ENCODE data around the gene PSEN1.

Gene PSEN1

GRCh38 chr14:73136387-73137225 is at the start of gene PSEN1:
PSEN1 (plus strand) TSS chr14:73136507; CDS start chr14:73148020, 11,513 bp downstream.
- DNase-seq (ENCODE audit: low read depth in 2 of 2) = peak; percentile 99 to 100

- DNase-seq (ENCODE audit: low read depth in 2 of 2) = no peak
Measured at GRCh38 chr14:73091044-73091443, 45.3 kb upstream of the PSEN1 start.

- no peak for DNase-seq (ENCODE audit: low read depth in 2 of 2)
Measured at GRCh38 chr14:73097421-73097820, 38.9 kb upstream of the PSEN1 start.

- DNase-seq (ENCODE audit: low read depth in 2 of 2) = no peak
Measured at GRCh38 chr14:73100334-73100733, 36.0 kb upstream of the PSEN1 start.

GRCh38 chr14:73102806-73103497 is 33.4 kb upstream of the PSEN1 start:
- no peak for DNase-seq (ENCODE audit: low read depth in 2 of 2)

- no peak for DNase-seq (ENCODE audit: low read depth in 2 of 2)
Measured at GRCh38 chr14:73105050-73105449, 31.3 kb upstream of the PSEN1 start.

- DNase-seq (ENCODE audit: low read depth in 2 of 2) = no peak
Measured at GRCh38 chr14:73105727-73106126, 30.6 kb upstream of the PSEN1 start.

GRCh38 chr14:73116079-73116665 is 20.1 kb upstream of the PSEN1 start:
- no peak for DNase-seq (ENCODE audit: low read depth in 2 of 2)

GRCh38 chr14:73124180-73124894 is 12.0 kb upstream of the PSEN1 start:
- DNase-seq (ENCODE audit: low read depth in 2 of 2) = no peak

GRCh38 chr14:73125169-73125588 is 11.1 kb upstream of the PSEN1 start:
- DNase-seq (ENCODE audit: low read depth in 2 of 2) = no peak

GRCh38 chr14:73125746-73126145 is 10.6 kb upstream of the PSEN1 start:
- no peak for DNase-seq (ENCODE audit: low read depth in 2 of 2)

GRCh38 chr14:73133795-73134194 is 2.5 kb upstream of the PSEN1 start:
- DNase-seq (ENCODE audit: low read depth in 2 of 2) = no peak

GRCh38 chr14:73136085-73136386 is 271 bp upstream of the PSEN1 start:
- no peak for DNase-seq (ENCODE audit: low read depth in 2 of 2)

GRCh38 chr14:73140811-73141323 is 4.6 kb downstream of the PSEN1 start:
- no peak for DNase-seq (ENCODE audit: low read depth in 2 of 2)

- DNase-seq (ENCODE audit: low read depth in 2 of 2) = no peak
Measured at GRCh38 chr14:73142216-73142615, 5.9 kb downstream of the PSEN1 start.

GRCh38 chr14:73143003-73143402 is 6.7 kb downstream of the PSEN1 start:
- DNase-seq (ENCODE audit: low read depth in 2 of 2) = no peak

GRCh38 chr14:73143617-73144016 is 7.3 kb downstream of the PSEN1 start:
- DNase-seq (ENCODE audit: low read depth in 2 of 2) = no peak

- DNase-seq (ENCODE audit: low read depth in 2 of 2) = no peak
Measured at GRCh38 chr14:73145371-73145770, 9.1 kb downstream of the PSEN1 start.

GRCh38 chr14:73146111-73146510 is 9.8 kb downstream of the PSEN1 start:
- no peak for DNase-seq (ENCODE audit: low read depth in 2 of 2)

GRCh38 chr14:73149753-73150152 is 13.4 kb downstream of the PSEN1 start:
- no peak for DNase-seq (ENCODE audit: low read depth in 2 of 2)

- no peak for DNase-seq (ENCODE audit: low read depth in 2 of 2)
Measured at GRCh38 chr14:73153272-73153671, 17.0 kb downstream of the PSEN1 start.

GRCh38 chr14:73162251-73162650 is 25.9 kb downstream of the PSEN1 start:
- DNase-seq (ENCODE audit: low read depth in 2 of 2) = no peak
